ENCODE results near the gene DOK6.
"Not testable (repeated sequence)": the region's sequence is repeated elsewhere in the genome, so short reads cannot be mapped to it uniquely, and the experiment has no call there.

Gene DOK6

GRCh38 chr18:69819460-69819859 is 418.8 kb downstream of the DOK6 start:
- no peak for DNase-seq

GRCh38 chr18:69820538-69820937 is 419.9 kb downstream of the DOK6 start:
- DNase-seq, result no peak

- peak; percentile 55 for DNase-seq
Measured at GRCh38 chr18:69830189-69830588, 429.5 kb downstream of the DOK6 start.

GRCh38 chr18:69834980-69835379 is 434.3 kb downstream of the DOK6 start:
- not testable (repeated sequence) for DNase-seq

- DNase-seq, result no peak
Measured at GRCh38 chr18:69838003-69838402, 437.3 kb downstream of the DOK6 start.

- DNase-seq, result peak; percentile 47
Measured at GRCh38 chr18:69838620-69839411, 438.1 kb downstream of the DOK6 start.

GRCh38 chr18:69839497-69839896 is 438.8 kb downstream of the DOK6 start:
- no peak for DNase-seq

- no peak for DNase-seq
Measured at GRCh38 chr18:69840001-69840400, 439.3 kb downstream of the DOK6 start.

- DNase-seq, result no peak
Measured at GRCh38 chr18:69840445-69840844, 439.8 kb downstream of the DOK6 start.

GRCh38 chr18:69841117-69841516 is 440.4 kb downstream of the DOK6 start:
- DNase-seq, result no peak

GRCh38 chr18:69843015-69843414 is 442.3 kb downstream of the DOK6 start:
- DNase-seq, result no peak

GRCh38 chr18:69844656-69845055 is 444.0 kb downstream of the DOK6 start:
- no peak for DNase-seq

- DNase-seq, result peak; percentile 15
Measured at GRCh38 chr18:69845593-69846506, 445.2 kb downstream of the DOK6 start.

GRCh38 chr18:69853051-69853450 is 452.4 kb downstream of the DOK6 start:
- no peak for DNase-seq

GRCh38 chr18:69854455-69854854 is 453.8 kb downstream of the DOK6 start:
- DNase-seq, result no peak

- no peak for DNase-seq
Measured at GRCh38 chr18:69858897-69859296, 458.2 kb downstream of the DOK6 start.

- DNase-seq, result not testable (repeated sequence)
Measured at GRCh38 chr18:69864802-69865201, 464.1 kb downstream of the DOK6 start.

GRCh38 chr18:69865776-69866175 is 465.1 kb downstream of the DOK6 start:
- peak; percentile 30 for DNase-seq

- peak; percentile 56 for DNase-seq
Measured at GRCh38 chr18:69866212-69866611, 465.5 kb downstream of the DOK6 start.

GRCh38 chr18:69870736-69871135 is 470.0 kb downstream of the DOK6 start:
- DNase-seq, result peak; percentile 9

GRCh38 chr18:69871363-69871762 is 470.7 kb downstream of the DOK6 start:
- DNase-seq, result no peak

GRCh38 chr18:69872661-69873060 is 472.0 kb downstream of the DOK6 start:
- DNase-seq, result peak; percentile 3

- DNase-seq, result no peak
Measured at GRCh38 chr18:69874058-69874457, 473.4 kb downstream of the DOK6 start.

GRCh38 chr18:69876490-69876889 is 475.8 kb downstream of the DOK6 start:
- DNase-seq, result no peak
